NCI-H2171 (cell line): ENCODE measurements around the gene CPOX.

Source experiments
- DNase-seq: peaks from one replicate; lab custom pipeline; 2025; lab: John Stamatoyannopoulos, UW

CPOX gene

DNA sequence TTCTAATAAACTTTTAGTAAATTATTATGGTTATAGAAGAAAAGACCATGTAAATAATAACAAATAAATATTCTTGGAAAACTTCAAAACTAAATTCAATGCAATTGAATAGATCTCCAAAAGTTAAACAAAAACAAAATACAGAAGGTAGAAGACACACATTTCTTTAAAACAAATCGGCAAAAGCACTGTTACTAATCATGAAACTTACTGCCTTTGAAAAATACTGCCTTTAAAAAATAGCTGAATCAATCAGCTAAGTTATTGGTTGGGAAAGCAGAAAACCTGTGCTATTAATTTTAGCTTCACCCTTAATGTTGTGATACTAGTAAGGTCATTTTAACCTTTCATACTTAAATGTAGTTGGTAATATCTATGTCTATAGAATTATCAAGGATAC is 58.7 kb downstream of the CPOX start:
- no peak for DNase-seq

DNA sequence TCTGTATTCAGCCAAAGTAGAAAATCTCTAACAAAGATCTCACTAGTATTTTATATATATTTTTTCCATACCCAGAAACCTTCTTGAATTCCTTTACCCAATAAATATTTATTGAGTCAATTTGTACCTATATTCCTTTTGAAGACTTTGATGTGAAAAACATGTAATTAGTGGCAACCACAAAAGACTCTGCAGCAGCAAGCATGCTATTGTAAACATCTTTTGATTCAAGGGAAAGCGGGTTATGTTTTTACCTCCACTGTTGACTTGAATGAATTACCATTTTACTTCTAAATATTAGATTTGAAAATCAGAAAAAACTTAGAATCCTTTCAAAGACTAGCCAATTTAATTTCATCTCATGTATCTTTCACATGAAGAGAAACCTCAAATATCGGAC is 59.2 kb downstream of the CPOX start:
- no peak for DNase-seq

DNA sequence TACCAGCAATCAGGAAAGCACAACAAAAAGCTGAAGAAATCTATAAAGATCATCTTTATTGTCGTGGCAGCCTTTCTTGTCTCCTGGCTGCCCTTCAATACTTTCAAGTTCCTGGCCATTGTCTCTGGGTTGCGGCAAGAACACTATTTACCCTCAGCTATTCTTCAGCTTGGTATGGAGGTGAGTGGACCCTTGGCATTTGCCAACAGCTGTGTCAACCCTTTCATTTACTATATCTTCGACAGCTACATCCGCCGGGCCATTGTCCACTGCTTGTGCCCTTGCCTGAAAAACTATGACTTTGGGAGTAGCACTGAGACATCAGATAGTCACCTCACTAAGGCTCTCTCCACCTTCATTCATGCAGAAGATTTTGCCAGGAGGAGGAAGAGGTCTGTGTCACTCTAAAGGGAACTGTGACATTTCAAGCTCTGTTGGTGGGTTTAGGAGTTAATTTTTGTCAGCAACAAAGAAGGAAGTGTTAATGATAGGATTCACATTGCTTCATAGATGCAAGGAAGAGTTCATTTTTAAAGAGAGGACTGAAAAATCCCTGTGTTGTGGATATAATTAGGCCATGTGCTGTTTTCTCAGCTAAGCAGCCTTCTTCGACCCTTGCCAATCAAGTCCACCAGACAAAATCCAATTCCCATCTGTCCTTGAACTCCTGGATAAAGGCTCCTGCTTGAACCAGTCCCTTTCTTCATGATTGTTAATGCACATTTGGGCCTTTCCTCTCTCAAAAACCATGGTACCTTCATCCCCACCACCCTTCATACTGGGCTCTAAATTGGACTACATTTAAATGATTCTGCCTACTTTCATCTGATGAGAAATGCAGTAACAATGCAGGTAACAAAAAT is 60.5 kb downstream of the CPOX start:
- DNase-seq: no peak

DNA sequence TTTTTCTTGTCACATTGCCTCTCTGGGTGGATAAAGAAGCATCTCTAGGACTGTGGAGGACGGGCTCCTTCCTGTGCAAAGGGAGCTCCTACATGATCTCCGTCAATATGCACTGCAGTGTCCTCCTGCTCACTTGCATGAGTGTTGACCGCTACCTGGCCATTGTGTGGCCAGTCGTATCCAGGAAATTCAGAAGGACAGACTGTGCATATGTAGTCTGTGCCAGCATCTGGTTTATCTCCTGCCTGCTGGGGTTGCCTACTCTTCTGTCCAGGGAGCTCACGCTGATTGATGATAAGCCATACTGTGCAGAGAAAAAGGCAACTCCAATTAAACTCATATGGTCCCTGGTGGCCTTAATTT is 61.2 kb downstream of the CPOX start:
- no peak for DNase-seq

DNA sequence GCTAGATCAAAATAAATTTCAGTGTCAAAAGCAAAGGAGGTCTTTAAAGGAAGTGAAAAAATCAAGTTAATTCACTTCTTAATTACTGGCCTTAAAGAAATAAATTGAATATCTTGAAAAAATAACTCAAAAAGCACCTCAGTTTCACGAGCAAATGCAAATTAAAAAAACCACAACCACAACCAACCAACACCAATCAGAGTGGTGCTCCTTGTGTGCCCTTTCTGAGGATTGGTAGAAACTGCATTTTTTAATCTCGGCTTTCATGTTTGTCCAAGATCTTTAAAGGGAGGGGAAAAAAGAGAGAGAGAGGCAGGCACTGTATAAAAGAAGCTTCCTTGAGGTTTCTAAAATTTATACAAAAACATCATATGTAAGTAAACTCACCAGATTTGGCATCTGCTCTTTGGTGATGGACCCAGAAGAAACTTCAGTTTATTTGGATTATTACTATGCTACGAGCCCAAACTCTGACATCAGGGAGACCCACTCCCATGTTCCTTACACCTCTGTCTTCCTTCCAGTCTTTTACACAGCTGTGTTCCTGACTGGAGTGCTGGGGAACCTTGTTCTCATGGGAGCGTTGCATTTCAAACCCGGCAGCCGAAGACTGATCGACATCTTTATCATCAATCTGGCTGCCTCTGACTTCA is 61.7 kb downstream of the CPOX start, which contains the start of gene GPR15:
TSS of gene GPR15 (plus strand) at position 357 of the 653 bp plus-strand sequence. CDS start at position 413, 56 bp downstream.
- DNase-seq: no peak

DNA sequence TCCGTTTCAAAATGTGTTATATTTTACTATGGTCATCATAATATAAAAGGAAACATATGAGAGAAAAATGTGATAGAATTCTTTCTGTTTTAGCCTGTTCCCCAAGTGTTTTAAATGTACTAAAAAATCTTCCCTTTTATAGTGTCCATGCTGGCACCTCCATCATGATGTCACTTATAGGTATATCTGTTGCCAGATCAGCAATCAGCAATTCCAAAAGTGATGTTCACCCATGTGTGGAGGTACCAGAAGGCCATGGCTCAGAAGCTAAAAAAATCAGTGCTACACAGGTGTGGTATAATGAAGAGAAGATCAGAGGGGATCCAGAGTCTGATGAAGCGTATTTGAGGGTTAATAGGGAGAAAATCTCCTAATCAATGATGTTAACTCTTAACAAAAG is 62.7 kb downstream of the CPOX start:
- DNase-seq: no peak

DNA sequence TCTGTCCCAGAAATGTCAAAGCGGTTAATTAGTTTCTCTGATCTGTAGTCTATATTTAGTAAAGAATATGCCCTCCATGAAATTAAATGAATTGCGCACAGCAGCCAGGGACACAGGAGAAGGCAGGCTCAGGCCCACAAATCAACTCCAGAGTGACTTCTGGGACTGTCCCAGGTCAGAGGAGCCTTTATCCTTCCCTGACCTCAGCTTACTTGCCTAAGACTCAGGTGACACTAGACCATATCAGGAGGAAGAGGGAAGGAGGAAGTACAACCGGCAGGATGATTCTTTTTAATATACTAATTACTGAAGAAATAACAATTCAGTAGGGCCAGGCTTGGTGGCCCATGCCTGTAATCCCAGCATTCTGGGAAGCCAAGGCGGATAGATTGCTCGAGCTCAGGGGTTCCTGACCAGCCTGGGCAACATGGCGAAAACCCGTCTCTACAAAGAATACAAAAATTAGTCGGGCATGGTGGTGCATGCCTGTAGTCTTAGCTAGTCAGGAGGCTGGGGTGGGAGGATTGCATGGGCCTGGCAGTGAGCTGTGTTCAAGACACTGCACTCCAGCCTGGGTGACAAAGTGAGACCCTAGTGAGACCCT is 63.5 kb downstream of the CPOX start:
- no peak for DNase-seq
